Suprapubic skin (tissue), 4 donors: ENCODE results near the gene TANC1.

Experiments used
- POLR2A ChIP-seq, 2 donors: fragments of 450-650 bp; IDR thresholded peaks; one replicate each; pipeline ENCODE4 v1.6.1; 2017; ENCODE audit warnings: antibody characterized with exemption in 2 of 2, mild to moderate bottlenecking in 2 of 2, moderate library complexity in 2 of 2
- POLR2AphosphoS5 ChIP-seq, 3 donors: sonication (generic); formaldehyde crosslinking; IDR thresholded peaks; one replicate each; pipeline ENCODE4 v1.6.1; 2017; ENCODE audit warnings: antibody characterized with exemption in 3 of 3
- TF ChIP-seq, protein P1 (sequence below), 2 donors: fragments of 200-600 bp in 1 of 2; fragments of 450-650 bp in 1 of 2; sonication (generic) in 1 of 2; IDR thresholded peaks; one replicate each; pipeline ENCODE4 v1.5.1; 2016 to 2019; ENCODE audit warnings: antibody characterized with exemption in 2 of 2, mild to moderate bottlenecking in 1 of 2, moderate library complexity in 1 of 2

DNA sequence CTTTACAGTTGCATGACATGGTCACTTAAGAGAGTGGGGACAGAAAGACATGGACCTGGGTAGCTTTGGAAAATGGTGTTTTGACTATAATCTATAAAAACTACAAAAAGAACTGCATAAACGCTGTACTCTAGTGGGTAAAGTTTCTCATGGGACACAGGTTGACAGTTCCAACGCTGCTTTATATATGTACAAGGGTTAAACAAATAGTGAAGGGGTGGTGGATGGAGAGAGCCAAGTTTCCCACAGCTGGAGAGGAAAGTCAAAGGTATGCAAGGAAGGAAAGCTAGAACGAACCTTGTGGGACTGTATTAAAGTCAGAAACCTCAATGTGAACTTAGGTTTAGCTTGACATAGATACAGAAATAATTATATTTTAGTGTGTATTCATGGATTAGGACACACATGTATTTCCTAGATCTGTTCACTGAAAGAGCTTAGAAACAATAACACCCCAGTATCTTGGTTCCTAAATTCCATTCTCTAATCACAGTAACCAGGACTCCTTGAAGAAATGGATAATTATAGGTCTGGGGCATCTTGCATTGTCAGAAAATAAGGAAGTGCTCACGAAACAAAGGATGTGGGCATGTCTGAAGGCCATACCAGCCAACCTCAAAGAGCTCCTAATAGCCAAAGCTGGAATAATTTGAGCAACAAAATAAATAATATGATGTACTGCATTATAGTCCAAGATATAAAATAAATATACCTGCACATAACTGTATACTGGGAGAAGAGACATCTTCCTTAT lies 28.8 kb downstream of the TANC1 start:
- TF ChIP-seq POLR2AphosphoS5 (IDR thresholded peaks at IDR 0.05) (no peak), POLR2A (IDR thresholded peaks at IDR 0.05) (no peak)
- TF ChIP-seq, protein P1, sequence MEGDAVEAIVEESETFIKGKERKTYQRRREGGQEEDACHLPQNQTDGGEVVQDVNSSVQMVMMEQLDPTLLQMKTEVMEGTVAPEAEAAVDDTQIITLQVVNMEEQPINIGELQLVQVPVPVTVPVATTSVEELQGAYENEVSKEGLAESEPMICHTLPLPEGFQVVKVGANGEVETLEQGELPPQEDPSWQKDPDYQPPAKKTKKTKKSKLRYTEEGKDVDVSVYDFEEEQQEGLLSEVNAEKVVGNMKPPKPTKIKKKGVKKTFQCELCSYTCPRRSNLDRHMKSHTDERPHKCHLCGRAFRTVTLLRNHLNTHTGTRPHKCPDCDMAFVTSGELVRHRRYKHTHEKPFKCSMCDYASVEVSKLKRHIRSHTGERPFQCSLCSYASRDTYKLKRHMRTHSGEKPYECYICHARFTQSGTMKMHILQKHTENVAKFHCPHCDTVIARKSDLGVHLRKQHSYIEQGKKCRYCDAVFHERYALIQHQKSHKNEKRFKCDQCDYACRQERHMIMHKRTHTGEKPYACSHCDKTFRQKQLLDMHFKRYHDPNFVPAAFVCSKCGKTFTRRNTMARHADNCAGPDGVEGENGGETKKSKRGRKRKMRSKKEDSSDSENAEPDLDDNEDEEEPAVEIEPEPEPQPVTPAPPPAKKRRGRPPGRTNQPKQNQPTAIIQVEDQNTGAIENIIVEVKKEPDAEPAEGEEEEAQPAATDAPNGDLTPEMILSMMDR (IDR thresholded peaks at IDR 0.05): no peak
